ENCODE data around the gene TCTN1.
"Not testable (repeated sequence)": the region's sequence is repeated elsewhere in the genome, so short reads cannot be mapped to it uniquely, and the experiment has no call there.

Gene TCTN1

GRCh38 chr12:110585231-110585799, 28.6 kb upstream of the TCTN1 start:
- peak; percentile 71 for DNase-seq (ENCODE audit: low spot score)

- not testable (repeated sequence) for DNase-seq (ENCODE audit: low spot score)
Observed at GRCh38 chr12:110587102-110587501, 26.8 kb upstream of the TCTN1 start.

- DNase-seq (ENCODE audit: low spot score): no peak
Observed at GRCh38 chr12:110590059-110590458, 23.9 kb upstream of the TCTN1 start.

- DNase-seq (ENCODE audit: low spot score): peak; percentile 38
Observed at GRCh38 chr12:110590806-110591326, 23.1 kb upstream of the TCTN1 start.

GRCh38 chr12:110591451-110592051, 22.4 kb upstream of the TCTN1 start:
- no peak for DNase-seq (ENCODE audit: low spot score)

GRCh38 chr12:110592078-110592477, 21.9 kb upstream of the TCTN1 start:
- DNase-seq (ENCODE audit: low spot score): no peak

GRCh38 chr12:110592919-110593318, 21.0 kb upstream of the TCTN1 start:
- DNase-seq (ENCODE audit: low spot score): not testable (repeated sequence)

GRCh38 chr12:110597885-110598284, 16.0 kb upstream of the TCTN1 start:
- DNase-seq (ENCODE audit: low spot score): no peak

GRCh38 chr12:110599334-110599733, 14.6 kb upstream of the TCTN1 start:
- DNase-seq (ENCODE audit: low spot score): no peak

- peak; percentile 58 for DNase-seq (ENCODE audit: low spot score)
Observed at GRCh38 chr12:110600254-110600653, 13.7 kb upstream of the TCTN1 start.

GRCh38 chr12:110602085-110602814, 11.7 kb upstream of the TCTN1 start:
- peak; percentile 44 for DNase-seq (ENCODE audit: low spot score)

GRCh38 chr12:110606253-110606611, 7.7 kb upstream of the TCTN1 start:
- no peak for DNase-seq (ENCODE audit: low spot score)

- no peak for DNase-seq (ENCODE audit: low spot score)
Observed at GRCh38 chr12:110613071-110613770, 708 bp upstream of the TCTN1 start.

- DNase-seq (ENCODE audit: low spot score): no peak
Observed at GRCh38 chr12:110615171-110615570, 1.2 kb downstream of the TCTN1 start.

GRCh38 chr12:110616471-110617115, 2.7 kb downstream of the TCTN1 start:
- DNase-seq (ENCODE audit: low spot score): no peak

GRCh38 chr12:110619534-110619953, 5.6 kb downstream of the TCTN1 start:
- DNase-seq (ENCODE audit: low spot score): no peak

- DNase-seq (ENCODE audit: low spot score): no peak
Observed at GRCh38 chr12:110622582-110622981, 8.7 kb downstream of the TCTN1 start.

- no peak for DNase-seq (ENCODE audit: low spot score)
Observed at GRCh38 chr12:110627500-110628195, 13.7 kb downstream of the TCTN1 start.

- no peak for DNase-seq (ENCODE audit: low spot score)
Observed at GRCh38 chr12:110635055-110635454, 21.1 kb downstream of the TCTN1 start.

GRCh38 chr12:110636516-110636915, 22.6 kb downstream of the TCTN1 start:
- no peak for DNase-seq (ENCODE audit: low spot score)

- no peak for DNase-seq (ENCODE audit: low spot score)
Observed at GRCh38 chr12:110637869-110638441, 24.0 kb downstream of the TCTN1 start.

Data from putamen (tissue), 1 donor.